Measurements from ENCODE around the gene ADGRB2. TPM values are rescaled to one million over a fixed set of nuclear protein-coding genes. Genes with fewer than 3 reads are reported as not detected.

Gene ADGRB2
- polyA plus RNA-seq, 1 donor: 17.6 TPM

Other genes with a start within 250 kb of the ADGRB2 start
- gene TINAGL1, start 187.8 kb downstream of the ADGRB2 start, polyA plus RNA-seq (ENCODE audit: insufficient read length): 29.9 TPM
- 0.23 TPM for gene HCRTR1, start 146.7 kb downstream of the ADGRB2 start, polyA plus RNA-seq (ENCODE audit: insufficient read length)
- 38.3 TPM for gene PEF1, start 119.5 kb downstream of the ADGRB2 start, polyA plus RNA-seq (ENCODE audit: insufficient read length)
- 121 TPM for gene COL16A1, start 60.3 kb downstream of the ADGRB2 start, polyA plus RNA-seq (ENCODE audit: insufficient read length)
- 0.52 TPM for gene SPOCD1, start 51.7 kb upstream of the ADGRB2 start, polyA plus RNA-seq (ENCODE audit: insufficient read length)
- gene PTP4A2, start 174.0 kb upstream of the ADGRB2 start, polyA plus RNA-seq (ENCODE audit: insufficient read length): 205 TPM
- 138 TPM for gene KHDRBS1, start 249.5 kb upstream of the ADGRB2 start, polyA plus RNA-seq (ENCODE audit: insufficient read length)